ENCODE measurements around the gene NCKAP5. TPM values are rescaled to one million over a fixed set of nuclear protein-coding genes. Genes with fewer than 3 reads are reported as not detected.

NCKAP5 gene
- total and polyA plus RNA-seq, 9 donors, result 0.80 to 2.7 (median 2.2) TPM

- DNase-seq, result no peak
- H3K4me3 ChIP-seq, result no peak overlapping the region
- WGBS, 3 donors, result 77 to 98% (median 95%) methylated on average over 2 of the region's 2 CpGs
- intact Hi-C loops (cut with DNase I), result no loop called here
- H3K36me3 ChIP-seq, result no peaks in the 10 kb centered on the region
- no peaks in the 10 kb centered on the region for H3K4me1 ChIP-seq (ENCODE audit: insufficient read depth)
- H3K27me3 ChIP-seq, result no peaks in the 10 kb centered on the region
- TF ChIP-seq, protein P1, sequence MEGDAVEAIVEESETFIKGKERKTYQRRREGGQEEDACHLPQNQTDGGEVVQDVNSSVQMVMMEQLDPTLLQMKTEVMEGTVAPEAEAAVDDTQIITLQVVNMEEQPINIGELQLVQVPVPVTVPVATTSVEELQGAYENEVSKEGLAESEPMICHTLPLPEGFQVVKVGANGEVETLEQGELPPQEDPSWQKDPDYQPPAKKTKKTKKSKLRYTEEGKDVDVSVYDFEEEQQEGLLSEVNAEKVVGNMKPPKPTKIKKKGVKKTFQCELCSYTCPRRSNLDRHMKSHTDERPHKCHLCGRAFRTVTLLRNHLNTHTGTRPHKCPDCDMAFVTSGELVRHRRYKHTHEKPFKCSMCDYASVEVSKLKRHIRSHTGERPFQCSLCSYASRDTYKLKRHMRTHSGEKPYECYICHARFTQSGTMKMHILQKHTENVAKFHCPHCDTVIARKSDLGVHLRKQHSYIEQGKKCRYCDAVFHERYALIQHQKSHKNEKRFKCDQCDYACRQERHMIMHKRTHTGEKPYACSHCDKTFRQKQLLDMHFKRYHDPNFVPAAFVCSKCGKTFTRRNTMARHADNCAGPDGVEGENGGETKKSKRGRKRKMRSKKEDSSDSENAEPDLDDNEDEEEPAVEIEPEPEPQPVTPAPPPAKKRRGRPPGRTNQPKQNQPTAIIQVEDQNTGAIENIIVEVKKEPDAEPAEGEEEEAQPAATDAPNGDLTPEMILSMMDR (IDR thresholded peaks at IDR 0.05), result no peak
- TF ChIP-seq EP300 (IDR thresholded peaks at IDR 0.05) (no peak), POLR2A (IDR thresholded peaks at IDR 0.05) (no peak)
- no peak overlapping the region for H3K27ac ChIP-seq
- H3K9me3 ChIP-seq, result no peaks in the 10 kb centered on the region
Measured at GRCh38 chr2:132886574-132886973, 681.7 kb downstream of the NCKAP5 start.

DNA sequence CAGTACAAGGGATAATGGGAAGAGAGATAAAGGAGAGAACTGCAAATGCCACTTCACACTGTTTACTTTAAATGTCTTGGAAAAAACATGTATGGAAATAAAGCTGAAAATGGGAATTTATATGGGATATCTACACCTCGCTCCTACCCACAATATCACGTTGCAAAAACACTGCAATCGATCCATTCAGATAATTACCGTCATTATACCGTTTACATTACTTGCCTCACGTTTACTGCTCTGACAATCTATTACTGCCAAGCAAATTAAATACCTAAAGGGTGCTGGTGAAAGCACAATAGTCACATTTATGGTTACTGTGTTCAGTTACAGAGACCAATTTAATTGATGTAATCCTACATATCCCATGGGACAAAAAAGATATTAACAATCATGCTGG lies 683.6 kb downstream of the NCKAP5 start:
- H3K27me3 ChIP-seq, result no peaks in the 10 kb centered on the region
- no peak overlapping the region for H3K4me3 ChIP-seq
- no peak for DNase-seq
- intact Hi-C loops (cut with DNase I), result no loop called here
- TF ChIP-seq, protein P1 (IDR thresholded peaks at IDR 0.05), result no peak
- TF ChIP-seq POLR2A (IDR thresholded peaks at IDR 0.05) (no peak), EP300 (IDR thresholded peaks at IDR 0.05) (no peak)
- no peaks in the 10 kb centered on the region for H3K4me1 ChIP-seq (ENCODE audit: insufficient read depth)
- no peaks in the 10 kb centered on the region for H3K9me3 ChIP-seq
- no peak overlapping the region for H3K27ac ChIP-seq
- 71 to 78% (median 73%) methylated on average over 6 of the region's 6 CpGs for WGBS, 3 donors
- H3K36me3 ChIP-seq, result no peaks in the 10 kb centered on the region

DNA sequence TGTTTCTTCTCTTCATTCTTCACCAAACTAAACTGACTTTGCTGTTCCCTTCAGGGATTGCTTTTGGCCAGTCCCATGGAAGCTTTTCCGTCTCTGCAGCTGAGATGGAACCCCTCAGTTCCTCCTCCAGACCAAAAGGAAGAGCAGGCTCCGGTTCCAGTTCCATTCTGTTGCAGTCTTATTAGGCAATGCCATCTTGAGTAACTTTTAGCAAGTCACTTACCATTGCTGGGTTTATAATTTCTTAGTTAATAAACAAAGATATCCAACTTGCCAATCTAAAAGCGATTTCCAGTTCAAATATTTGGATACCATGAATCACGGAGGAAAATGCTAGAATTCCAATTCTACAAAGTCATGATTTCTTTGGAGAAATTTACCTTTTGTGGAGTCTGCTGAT lies 684.0 kb downstream of the NCKAP5 start:
- 82 to 89% (median 86%) methylated on average over 4 of the region's 4 CpGs for WGBS, 3 donors
- H3K27ac ChIP-seq, result no peak overlapping the region
- no peak for DNase-seq
- H3K4me1 ChIP-seq (ENCODE audit: insufficient read depth), result no peaks in the 10 kb centered on the region
- no peak overlapping the region for H3K4me3 ChIP-seq
- H3K27me3 ChIP-seq, result no peaks in the 10 kb centered on the region
- H3K9me3 ChIP-seq, result no peaks in the 10 kb centered on the region
- TF ChIP-seq EP300 (IDR thresholded peaks at IDR 0.05) (no peak), POLR2A (IDR thresholded peaks at IDR 0.05) (no peak)
- TF ChIP-seq, protein P1 (IDR thresholded peaks at IDR 0.05), result no peak
- intact Hi-C loops (cut with DNase I), result no loop called here
- H3K36me3 ChIP-seq, result no peaks in the 10 kb centered on the region

GRCh38 chr2:132883430-132883829 lies 684.8 kb downstream of the NCKAP5 start:
- no peak for TF ChIP-seq EP300 (IDR thresholded peaks at IDR 0.05)
- no peak for TF ChIP-seq POLR2A (IDR thresholded peaks at IDR 0.05)
- TF ChIP-seq, protein P1 (IDR thresholded peaks at IDR 0.05), result no peak
- no peak for DNase-seq
- H3K4me1 ChIP-seq (ENCODE audit: insufficient read depth), result no peaks in the 10 kb centered on the region
- 29 to 43% (median 33%) methylated on average over 5 of the region's 5 CpGs for WGBS, 3 donors
- H3K4me3 ChIP-seq, result no peak overlapping the region
- no peaks in the 10 kb centered on the region for H3K36me3 ChIP-seq
- H3K27me3 ChIP-seq, result no peaks in the 10 kb centered on the region
- no peaks in the 10 kb centered on the region for H3K9me3 ChIP-seq
- intact Hi-C loops (cut with DNase I), result no loop called here
- no peak overlapping the region for H3K27ac ChIP-seq

All from ovary (tissue), 9 donors.